NOMO-1 (cell line): Measurements from ENCODE around the gene ZRANB3.

ENCODE experiments used
- DNase-seq, 2 experiments: peaks; one replicate each; lab custom pipeline; 2025; ENCODE audit not compliant: unreplicated experiment in 2 of 2; lab: John Stamatoyannopoulos, UW

Gene ZRANB3

DNA sequence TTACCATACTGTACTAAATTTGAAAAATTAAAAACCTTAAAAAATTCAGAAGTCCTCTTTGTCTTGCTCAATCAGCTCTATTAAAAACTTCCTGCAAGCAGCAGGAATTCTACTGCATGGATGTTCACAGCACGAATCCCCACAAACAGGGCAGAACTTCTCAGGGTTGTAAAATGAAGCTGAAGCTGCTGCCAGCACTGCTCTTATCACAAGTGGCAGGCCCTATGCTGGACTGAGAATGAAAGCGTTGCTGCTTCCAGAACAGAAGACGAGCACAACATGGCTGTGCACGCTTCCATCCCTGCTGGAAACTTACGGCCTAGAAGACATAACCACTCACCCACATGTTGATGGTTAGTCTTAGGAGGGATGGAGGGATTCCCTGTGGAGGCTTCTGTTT is 345.0 kb downstream of the ZRANB3 start:
- no peak for DNase-seq

DNA sequence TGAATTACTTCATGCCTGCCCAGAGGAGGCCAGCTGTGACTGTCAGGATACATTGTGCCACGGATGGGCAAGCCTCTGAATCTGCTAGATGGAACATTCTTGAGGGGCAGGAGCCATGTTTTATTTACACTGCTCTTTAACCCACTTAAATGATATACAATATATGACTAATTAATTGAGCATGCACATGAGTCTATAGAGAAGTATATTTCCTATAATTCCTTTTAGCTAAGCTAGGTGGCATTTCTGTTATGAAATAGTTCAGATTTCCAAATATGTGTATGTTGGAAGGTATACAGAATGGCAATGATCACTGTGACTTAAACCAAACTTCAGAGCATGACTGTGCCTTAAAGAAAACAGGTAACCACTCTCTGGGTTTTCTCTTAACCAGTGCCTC is 347.2 kb downstream of the ZRANB3 start:
- DNase-seq: no peak

DNA sequence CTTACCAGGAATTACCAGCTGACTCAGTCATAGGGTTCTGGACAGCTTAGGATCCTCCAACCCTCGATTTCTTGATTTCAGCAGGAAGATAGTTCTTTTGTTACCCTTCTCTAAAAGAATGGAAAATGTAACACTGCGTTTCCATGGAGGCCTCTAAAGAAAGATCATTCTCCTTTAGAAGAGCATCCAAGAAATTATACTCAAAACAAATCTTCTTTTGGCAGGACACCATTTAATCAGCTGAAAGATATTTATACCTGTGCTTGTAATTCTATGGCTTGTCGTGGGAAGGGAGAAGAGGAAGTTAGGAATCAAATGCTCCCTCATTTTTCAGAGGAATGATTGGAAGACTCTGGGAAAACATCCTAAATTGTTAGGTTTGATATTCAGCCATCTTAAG is 348.4 kb downstream of the ZRANB3 start:
- DNase-seq: no peak

DNA sequence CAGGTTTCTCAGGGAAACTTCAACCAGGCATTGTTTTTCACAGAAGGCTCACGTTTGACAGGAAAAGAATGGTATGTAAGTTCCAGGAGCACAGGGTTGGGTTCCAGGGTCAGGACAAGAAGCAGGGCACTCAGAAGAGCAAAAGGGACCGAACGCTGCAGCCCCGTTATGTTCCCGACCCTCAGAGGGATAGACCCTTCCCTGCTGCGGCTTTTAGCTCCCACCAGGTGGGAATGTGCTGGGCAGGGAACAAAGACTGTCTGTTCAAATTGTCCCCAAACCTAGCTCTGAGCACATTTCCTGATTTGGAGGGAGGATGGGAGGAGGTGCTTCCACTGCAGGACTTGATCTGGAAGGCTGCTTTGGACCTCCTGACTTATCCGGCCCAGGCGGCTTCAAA is 348.8 kb downstream of the ZRANB3 start:
- no peak for DNase-seq

DNA sequence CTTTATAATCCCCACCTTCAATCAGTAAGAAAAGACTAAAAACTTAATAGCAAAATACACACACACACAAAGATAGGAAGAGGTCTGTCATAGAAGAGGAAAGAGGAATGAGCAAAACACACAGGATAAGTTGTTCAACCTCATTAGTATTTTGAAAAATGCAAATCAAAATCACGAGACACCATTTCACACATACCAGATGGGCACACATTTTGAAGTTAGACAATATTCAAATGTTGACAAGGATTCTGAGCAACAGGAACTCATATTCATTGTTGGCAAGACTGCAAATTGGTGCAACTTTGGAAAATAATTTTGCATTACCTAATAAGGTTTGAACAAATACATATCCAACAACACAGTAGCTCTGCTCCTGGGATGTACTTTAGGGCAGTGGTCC is 351.3 kb downstream of the ZRANB3 start:
- DNase-seq: no peak

DNA sequence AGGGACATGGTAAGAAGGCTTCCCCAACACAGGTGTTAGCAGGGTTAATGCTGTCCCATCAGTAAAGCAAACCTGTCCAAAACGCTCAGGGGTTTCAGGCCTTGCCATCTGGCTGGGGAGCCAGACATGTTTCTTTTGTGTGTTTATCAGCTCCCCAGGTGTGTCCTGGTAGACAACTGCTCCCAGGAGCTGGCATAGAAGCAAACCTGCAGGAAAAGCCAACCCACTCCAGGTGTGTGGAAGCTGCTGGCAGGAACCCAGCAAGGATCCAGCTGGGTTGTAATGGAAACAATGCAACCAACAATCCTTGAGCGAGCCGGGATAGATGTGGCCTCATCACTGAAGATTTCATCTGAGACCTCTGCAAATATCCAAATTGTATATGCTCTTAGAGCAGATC is 355.8 kb downstream of the ZRANB3 start:
- DNase-seq: no peak

DNA sequence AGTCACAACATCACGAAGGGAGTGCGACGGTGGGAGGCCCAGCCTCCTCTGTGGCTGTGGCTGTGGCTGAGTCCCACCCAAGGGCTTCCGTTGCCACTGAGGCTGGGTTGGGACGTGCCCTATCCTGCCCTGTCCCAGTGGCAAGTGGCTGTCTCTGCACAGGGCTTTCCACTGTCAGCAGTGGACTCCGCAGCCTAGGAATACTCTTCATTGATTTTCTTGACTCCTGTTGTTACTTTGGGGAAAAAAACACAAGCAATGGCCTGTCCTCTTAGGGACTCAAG is 356.3 kb downstream of the ZRANB3 start:
- DNase-seq: no peak

DNA sequence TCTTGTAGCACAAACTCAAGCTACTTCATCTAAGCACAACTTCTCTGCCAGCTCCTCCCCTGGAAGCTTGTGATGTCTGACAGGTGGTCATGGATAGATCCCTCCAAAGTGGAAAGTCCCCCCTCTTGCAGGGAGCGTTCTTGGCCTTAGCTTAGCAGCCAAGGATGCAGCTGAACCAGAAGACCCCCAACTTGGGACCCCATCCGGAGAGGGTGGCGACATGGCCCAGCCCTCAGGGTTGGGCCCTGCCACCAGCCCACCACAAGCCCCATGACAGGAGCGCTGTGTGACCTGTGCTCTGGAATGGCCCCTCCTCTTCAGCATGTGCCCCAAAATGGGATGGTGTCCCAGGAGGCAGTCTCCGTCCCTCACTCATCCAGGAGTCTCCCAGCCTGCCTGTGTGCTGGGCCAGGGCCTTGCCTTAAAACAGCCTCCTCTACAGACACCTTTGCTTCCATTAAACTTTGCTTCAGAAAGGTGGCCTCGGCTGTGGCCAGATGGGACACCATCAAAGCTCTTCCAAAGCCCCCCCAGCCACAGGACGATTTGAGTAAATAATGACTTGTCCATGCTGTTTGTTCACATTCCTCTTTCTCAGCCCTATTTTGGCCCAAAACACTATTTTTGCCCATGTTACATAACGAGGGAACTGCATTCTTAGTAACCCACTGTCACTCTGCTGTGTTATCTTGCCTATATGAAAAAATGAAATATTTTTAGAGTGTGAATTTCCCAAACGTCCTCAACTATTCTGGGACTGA is 356.8 kb downstream of the ZRANB3 start:
- DNase-seq: no peak

DNA sequence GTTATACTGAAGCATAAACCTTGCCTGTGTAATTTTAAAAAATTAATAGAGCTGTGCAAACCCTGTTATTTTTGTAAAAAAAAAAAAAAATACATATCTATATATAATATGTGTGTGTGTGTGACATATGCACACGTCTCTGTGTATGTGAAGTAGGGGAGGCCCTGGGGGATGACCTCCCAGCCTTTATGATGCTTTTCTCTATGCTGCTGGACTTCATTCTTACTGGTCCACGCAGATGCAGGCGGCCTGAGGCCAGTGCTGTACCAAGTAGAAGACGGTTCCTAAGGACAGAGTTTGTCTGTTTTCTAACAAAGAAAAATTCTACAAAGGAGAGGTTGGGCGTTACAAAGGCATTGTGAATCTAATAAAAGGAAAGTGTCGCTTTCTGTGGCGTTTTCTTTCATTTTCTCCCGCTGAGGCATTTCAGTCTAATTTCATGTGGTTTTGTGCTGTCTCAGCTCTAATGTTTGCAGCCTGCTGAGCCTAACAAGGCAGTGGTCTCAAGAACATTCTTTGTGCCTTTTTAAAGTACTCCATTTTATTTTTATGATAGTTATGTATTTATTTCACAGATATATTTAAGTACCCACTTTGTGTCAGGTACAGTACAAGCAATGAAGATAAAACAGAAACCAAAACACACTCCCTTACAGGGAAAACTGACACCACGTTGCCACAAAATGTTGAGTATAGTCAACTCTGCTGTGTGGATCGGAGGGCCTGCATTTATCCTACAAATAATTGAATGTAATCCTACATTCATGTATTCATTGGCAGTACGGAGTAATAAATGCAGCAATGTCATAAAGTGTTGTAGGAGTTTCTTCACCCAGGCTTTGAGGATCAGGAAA is 360.9 kb downstream of the ZRANB3 start:
- DNase-seq: no peak

DNA sequence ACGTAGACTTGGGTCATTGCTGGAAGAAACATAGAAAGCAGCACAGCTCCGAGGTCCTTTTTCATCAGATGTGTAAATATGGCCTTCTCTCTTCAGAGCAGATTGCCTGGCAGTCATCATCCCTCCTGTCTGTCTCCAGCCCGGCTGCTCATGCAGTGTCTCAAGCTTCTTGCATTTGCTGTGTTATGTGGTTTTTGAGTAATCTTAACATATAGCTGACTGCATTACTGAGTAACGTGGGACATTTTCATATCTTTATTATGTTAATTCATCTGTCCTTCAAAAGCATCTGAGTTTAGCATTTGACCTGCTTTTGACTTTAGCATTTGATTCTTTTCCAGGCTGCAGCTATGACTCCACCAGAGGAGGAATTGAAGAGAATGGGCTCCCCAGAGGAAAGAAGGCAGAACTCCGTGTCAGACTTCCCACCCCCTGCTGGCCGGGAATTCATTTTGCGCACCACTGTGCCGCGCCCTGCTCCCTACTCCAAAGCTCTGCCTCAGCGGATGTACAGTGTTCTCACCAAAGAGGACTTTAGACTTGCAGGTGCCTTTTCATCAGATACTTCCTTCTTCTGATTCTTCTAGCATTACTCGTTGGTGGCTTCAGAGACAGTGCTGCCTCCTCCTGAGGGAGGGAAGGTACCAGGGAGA is 362.7 kb downstream of the ZRANB3 start:
- no peak for DNase-seq

DNA sequence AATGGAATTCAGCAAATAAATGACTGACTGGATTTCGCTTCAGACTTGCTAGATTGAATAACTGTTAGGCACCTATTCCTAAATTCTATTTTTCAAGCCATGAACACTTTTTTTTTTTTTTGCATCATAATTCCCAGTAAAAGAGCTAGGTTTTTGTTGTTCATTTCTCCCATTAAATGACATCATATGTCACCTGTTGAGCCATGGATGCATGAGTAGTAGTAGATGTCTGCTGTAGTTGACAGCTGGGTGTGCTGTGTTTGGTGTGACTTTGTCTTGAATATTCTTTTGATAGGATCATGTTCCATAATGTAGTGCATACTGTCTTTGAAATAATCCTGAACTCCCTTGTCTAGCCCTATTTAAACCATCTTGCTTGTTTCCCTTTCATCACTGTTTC is 363.7 kb downstream of the ZRANB3 start:
- no peak for DNase-seq

DNA sequence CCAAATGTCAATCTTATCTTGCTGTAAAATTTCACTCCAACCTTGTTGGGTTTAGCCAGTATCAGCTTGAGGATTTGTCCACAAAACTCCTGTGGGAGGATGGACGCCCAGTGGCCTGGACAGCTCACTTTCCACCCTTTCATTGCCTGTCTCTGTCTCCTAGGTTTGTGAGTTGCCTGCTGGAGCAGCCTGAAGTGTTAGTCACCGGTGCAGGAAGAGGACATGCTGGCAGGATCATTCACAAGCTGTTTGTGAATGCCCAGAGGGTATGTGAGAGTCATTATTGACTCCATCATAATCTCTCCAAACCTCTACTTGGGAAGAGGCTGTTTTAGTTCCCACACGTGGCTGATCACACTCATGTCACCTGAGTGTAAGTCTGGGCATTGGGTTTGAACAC is 366.6 kb downstream of the ZRANB3 start:
- DNase-seq: no peak

DNA sequence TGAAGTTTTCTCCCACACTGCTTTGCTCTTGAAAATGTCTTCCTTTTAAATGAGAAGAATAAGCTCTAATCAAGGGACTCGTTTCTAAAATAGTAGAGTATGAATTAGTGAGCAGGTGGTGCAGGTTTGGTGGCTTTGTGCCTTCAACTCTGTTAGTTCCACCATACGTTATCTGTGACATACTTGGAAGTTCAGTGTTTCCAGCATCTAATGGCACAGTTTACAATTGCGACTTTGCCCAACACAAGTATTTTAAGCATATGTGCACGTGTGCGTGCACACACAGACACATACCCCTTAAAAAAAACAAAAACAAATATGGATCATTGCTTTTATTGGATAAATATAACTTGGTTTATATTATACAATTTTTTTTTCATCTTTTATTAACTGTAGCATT is 367.1 kb downstream of the ZRANB3 start:
- DNase-seq: no peak

DNA sequence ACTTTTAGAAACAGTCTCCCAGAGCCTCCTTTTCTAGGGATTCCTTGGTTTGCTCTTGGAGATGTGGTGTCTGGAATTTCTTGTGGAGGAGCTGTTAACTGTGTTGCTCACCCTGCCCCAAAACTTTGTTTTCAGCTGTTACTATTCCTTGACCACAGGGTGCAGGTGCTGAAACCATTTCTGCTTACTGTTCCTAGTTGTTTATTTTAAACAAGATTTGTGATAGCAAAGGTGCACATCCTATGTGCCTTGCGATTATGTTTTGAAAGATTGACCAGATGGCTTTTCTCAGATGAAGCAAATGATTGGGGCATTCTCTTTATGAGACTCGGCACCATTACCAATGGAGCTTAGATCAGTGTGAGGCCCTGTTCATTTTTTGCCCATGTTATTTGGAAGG is 367.7 kb downstream of the ZRANB3 start:
- DNase-seq: no peak

DNA sequence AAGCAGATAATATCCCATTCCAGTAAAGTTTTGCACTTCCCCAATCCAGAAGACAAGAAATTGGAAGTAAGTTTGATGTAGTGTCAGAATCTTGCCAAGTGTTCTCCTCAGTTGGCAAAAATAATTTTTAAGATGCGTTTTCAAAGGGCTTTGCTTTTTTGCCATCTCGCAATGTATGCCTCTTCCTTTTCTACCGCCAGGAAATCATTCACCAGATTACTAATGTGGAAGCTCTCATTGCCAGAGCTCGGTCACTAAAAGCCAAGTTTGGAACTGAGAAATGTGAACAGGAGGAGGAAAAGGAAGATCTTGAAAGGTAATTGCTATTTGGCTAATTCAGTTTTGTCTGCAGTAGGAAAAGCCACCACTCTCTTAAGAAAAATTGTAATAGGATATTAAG is 368.2 kb downstream of the ZRANB3 start:
- no peak for DNase-seq

DNA sequence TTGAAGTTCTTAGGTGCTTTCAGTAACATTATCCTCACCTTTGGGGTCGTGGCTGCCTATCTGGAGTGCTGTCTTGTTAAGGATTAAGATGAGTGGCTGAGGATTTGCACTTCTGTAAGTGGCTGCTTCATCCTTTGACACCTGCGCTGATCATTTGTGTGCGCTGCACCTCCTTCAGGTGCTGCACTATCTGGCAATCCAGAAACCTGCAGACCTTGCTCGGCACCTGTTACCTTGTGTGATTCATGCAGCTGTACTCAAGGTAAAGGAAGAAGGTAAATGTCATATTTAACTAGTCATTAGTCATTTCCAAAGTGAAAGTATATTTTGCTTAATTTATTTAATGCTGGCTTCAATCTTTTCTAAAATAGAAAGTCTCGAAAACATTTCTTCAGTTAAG is 368.6 kb downstream of the ZRANB3 start:
- DNase-seq: no peak

DNA sequence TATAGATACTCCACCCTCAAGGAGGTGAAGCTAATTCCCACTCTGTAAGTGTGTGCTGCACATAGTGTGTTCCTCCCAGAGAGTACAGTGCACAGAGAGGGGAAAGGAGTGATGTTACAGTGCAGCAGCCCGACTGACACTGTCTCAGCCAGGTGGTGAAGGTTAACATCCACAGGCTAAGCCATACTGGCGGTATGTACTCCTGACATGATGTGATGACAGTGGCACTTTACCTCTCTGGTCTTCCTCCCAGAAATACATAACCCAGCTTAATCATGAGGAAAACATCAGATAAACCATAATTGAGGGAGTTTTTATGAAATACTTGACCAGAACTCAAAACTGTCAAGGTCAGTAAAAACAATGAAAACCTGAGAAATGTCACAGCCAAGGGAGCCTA is 371.8 kb downstream of the ZRANB3 start:
- DNase-seq: no peak

DNA sequence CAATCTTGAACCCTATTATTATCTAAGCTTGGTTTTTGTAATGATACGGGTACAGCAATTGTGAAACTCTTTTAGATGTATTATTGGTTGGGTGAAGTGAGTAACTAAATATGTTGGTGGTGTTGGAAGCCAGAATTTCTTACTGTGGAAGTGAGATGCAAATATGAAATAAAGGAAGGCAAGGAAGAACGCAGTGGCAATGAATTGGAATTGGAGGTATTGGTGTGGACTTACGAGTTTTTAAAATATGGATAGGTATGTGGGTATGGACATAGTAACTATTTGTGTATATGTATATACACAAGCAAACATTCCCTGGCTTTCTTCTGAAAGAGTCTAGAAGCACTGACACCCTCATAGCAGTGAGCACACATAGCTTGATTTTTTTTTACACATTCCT is 373.2 kb downstream of the ZRANB3 start:
- no peak for DNase-seq

DNA sequence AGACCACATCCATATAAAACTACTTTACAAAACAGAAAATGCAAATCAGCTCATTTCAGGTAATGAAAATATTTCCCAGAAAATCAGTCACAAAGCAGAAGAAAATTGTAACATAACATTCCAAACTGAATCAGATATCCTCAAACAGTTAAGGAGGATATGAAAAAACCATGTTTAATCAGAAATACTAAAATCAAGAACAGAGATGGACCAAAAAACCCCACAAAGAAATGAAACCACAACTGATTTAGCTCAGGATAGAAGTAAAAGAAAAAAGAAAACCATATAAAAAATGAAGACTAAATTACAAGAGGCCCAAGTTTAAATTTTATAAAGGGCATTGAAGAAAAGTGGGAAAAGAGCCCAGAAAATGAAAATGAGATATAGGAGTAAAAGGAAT is 376.1 kb downstream of the ZRANB3 start:
- DNase-seq: no peak

DNA sequence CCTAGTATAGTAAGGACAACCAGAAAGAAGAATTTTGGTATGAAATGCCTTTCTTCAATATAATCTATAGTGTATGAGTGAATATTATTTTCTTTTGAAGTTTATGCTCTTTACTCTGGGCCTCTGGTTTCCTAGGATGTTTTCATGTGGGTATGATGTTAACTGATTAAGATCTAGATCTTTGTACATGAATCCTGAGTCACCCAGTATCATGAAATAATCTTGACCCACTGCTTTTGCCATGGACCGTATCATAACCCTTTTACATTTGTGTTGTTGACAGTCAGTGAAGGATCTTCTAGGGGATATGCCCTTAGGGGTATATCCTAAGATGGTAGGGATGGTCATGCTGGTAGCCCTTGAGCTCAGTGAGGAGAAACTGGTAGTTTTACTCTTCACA is 378.7 kb downstream of the ZRANB3 start:
- no peak for DNase-seq

DNA sequence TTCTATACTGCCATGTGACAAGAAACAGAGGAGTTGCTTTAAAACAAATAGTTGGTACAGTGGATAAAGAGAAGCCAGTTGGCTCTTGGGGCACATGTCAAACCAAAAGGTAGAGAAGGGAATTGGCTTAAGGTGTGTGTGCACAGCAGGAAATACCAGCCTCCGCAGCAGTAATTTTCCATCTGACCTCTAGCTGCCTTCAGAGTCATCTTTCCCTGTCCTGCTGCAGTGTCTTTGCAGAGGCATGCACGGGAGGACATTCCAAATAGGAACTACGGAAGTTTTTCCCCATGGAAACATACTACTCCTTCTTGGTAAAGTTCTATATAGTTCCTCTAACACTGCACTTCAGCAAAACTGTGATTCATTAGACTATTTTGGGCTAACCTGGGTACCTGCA is 379.4 kb downstream of the ZRANB3 start:
- no peak for DNase-seq

DNA sequence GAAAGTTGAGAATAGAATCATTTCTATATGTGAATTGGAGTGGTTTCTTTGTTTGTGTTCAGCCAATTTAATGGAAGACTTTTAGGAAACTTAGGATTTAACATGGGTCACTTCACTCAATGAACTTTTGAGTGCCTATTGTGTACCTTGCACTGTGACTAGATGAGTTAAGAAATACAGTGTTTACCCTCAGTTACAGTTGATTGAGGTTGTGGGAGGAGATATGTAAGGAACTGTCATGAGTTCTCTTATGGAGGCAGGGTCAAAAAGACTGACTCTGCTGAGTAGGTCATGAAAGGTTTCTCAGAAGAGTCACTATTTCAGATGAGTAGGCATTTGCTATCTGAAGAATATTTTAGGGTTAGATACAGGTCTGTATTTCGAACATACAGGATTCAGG is 380.3 kb downstream of the ZRANB3 start:
- no peak for DNase-seq
